Left kidney (tissue), 2 donors: ENCODE measurements around the gene POC1B. TPM values are rescaled to one million over a fixed set of nuclear protein-coding genes. Genes with fewer than 3 reads are reported as not detected.

Experiments
- DNase-seq: peaks from one replicate; pipeline ENCODE4 v3.0.0-alpha.2; 2013
- polyA plus RNA-seq: library from polyadenylated mRNA; unstranded; fragments of 120-200 nt; gene quantifications from one replicate; pipeline ENCODE4 v1.2.1, GENCODE V29; 2013; ENCODE audit not compliant: insufficient read length

POC1B gene
- polyA plus RNA-seq, 1 donor: 24.8 TPM

- no peak for DNase-seq
Observed at GRCh38 chr12:89384807-89385206, 141.0 kb downstream of the POC1B start.

DNA sequence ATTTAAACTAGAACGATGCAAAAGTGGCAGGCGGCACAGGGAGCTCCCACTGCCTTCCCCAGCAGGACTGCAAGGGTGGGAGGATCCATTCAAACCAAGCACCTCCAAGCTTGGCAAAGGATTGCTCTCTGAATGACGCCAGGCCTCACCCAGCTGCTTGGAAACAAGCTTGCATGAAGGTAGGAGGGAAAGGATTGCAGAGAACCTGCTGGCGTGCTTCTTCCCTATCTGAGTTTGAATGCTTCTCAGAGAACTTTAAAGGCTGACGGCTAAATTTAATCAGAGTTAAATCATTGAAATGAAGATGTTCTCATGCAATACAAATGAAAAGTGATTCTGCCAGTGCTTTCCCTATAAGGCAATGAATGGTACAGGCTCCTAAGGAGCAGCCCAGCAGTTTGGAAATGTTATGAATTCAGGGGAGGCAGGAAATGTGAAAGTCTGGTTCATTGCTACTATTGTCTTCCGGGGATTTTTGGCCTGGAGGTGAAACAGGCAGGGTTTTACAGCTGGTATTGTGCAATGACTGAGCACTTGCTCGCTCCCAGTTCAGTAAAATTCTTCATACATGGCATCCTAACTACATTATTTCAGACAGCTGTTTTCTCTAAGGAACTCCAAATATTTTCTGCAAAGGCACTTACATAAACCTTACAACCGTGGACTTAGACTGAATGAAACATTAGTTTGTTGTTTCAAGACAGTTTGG is 141.6 kb downstream of the POC1B start:
- DNase-seq: no peak

GRCh38 chr12:89383235-89384049 is 142.4 kb downstream of the POC1B start:
- no peak for DNase-seq

GRCh38 chr12:89382328-89382727 is 143.5 kb downstream of the POC1B start:
- DNase-seq: no peak

DNA sequence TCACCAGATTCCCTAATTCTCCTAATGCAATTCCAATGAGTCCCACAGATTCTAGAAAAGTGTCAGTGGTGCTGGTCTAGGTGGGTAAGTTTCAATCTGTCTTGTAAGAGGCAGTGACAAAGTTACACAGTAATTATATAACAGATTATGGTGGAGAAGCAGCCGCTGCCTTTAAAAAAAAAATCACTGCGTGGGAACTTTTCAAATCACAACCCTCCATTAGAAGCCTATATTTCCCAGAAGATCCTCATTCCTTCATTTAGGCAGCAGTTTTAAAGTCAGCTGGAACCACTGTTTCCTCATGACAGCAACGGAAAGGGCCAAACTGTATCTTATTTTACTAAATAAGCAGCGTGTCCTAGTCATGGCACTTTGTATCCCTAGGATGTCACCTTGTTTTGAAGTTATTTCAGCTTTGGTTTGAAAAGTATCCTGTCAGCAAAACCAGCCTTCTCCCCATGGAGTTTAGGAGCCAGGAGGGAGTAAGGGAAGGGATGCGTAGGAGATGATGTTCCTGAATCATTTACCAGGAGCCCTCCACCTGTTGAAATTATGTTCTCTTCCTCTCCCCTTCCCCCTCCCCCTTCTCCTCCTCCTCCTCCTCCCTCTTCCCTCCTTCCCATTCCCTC is 145.9 kb downstream of the POC1B start:
- DNase-seq: no peak

GRCh38 chr12:89379148-89379838 is 146.6 kb downstream of the POC1B start:
- DNase-seq: no peak

- no peak for DNase-seq
Observed at GRCh38 chr12:89376844-89377243, 149.0 kb downstream of the POC1B start.

DNA sequence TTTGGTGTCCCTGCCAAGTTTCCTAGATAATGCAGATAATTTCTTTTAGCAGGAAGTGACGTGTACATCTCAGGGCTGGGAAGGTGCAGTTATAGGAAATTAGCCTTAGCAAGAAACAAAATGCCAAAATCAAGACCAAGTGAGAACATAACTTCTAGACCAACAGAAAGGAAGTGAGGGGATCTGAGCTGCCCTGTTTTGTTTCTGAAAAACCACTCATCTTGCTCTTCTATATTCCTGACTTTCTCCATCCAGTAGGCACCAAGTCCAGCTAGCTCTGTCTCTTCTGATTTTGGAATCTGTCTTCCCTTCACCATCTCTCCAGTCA is 149.7 kb downstream of the POC1B start:
- no peak for DNase-seq

GRCh38 chr12:89373763-89374572 is 151.9 kb downstream of the POC1B start:
- no peak for DNase-seq

GRCh38 chr12:89372584-89373370 is 153.1 kb downstream of the POC1B start:
- DNase-seq: no peak

DNA sequence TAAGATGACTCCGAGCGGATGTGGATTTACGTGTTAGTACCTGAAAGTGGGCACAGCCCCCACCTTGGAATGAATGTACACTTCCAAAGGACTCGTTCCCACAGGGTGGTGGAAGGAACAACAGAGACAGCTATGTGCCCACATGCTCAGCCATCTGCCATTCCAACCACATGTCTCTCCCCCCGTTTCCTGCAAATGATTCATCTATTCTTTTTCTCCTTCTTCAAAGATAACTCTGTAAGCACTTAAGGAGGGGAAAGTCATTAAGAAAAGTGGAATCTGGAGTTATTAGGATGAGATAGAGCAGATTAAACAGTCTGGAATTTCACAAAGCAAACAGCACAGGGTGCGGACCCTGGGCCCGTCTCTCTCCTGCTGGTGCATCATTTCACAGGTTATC is 155.0 kb downstream of the POC1B start:
- DNase-seq: no peak

- no peak for DNase-seq
Observed at GRCh38 chr12:89370421-89370831, 155.4 kb downstream of the POC1B start.

Other genes starting within 250 kb of the POC1B start
- gene DUSP6, start 173.5 kb downstream of the POC1B start, polyA plus RNA-seq: 76.1 TPM
- 8.7 TPM for gene GALNT4, start 1.3 kb downstream of the POC1B start, polyA plus RNA-seq
- 122 TPM for gene ATP2B1, start 182.8 kb upstream of the POC1B start, polyA plus RNA-seq